Esophagus muscularis mucosa (tissue), 4 donors: ENCODE measurements around the gene LRCOL1.

Experiments
- CTCF ChIP-seq, 3 experiments: fragments of 200-600 bp in 2 of 3; fragments of 450-650 bp in 1 of 3; sonication (generic) in 2 of 3; IDR thresholded peaks; one replicate each; pipeline ENCODE4 v1.5.1; 2017 to 2019; ENCODE audit warnings: antibody characterized with exemption in 3 of 3, mild to moderate bottlenecking in 2 of 3, moderate library complexity in 1 of 3
- EP300 ChIP-seq: sonication (generic); formaldehyde crosslinking; IDR thresholded peaks from one replicate; pipeline ENCODE4 v1.6.1; 2017; ENCODE audit warnings: antibody characterized with exemption
- POLR2A ChIP-seq: fragments of 450-650 bp; IDR thresholded peaks from one replicate; pipeline ENCODE4 v1.6.1; 2017; ENCODE audit warnings: antibody characterized with exemption, moderate library complexity, mild to moderate bottlenecking, low read depth

- no peak for TF ChIP-seq CTCF (IDR thresholded peaks at IDR 0.05)
- TF ChIP-seq POLR2A: no peak
- no peak for TF ChIP-seq EP300
Measured at GRCh38 chr12:132604151-132604618, 6.2 kb downstream of the LRCOL1 start.
